HepG2 (cell line): ENCODE measurements around the gene MYO1E. TPM values are rescaled to one million over a fixed set of nuclear protein-coding genes. Genes with fewer than 3 reads are reported as not detected.

Experiments used
- DRAP1 ChIP-seq: IDR thresholded peaks from 2 replicates; pipeline ENCODE4 v1.6.1; 2016; ENCODE audit warnings: missing genetic modification reagents, missing compliant biosample characterization
- GATAD2A ChIP-seq: IDR thresholded peaks from 2 replicates; pipeline ENCODE4 v1.6.1; 2016
- GPBP1L1 ChIP-seq: sonication (generic); formaldehyde crosslinking; IDR thresholded peaks from 2 replicates; pipeline ENCODE4 v1.5.0; 2020; ENCODE audit warnings: mild to moderate bottlenecking, missing genetic modification reagents
- HDAC6 ChIP-seq: fragments of 200-600 bp; sonication (generic); IDR thresholded peaks from 2 replicates; pipeline ENCODE4 v1.7.0; 2017; ENCODE audit warnings: mild to moderate bottlenecking, antibody characterized with exemption, low read length, low read depth
- HNRNPH1 ChIP-seq: fragments of 200-400 bp; formaldehyde crosslinking; optimal IDR thresholded peaks from 2 replicates; pipeline ENCODE3; 2017; ENCODE audit warnings: mild to moderate bottlenecking, low read depth, low read length
- HNRNPK ChIP-seq: fragments of 200-400 bp; formaldehyde crosslinking; IDR thresholded peaks from 2 replicates; pipeline ENCODE4 v1.6.1; 2018; ENCODE audit warnings: low read length, low read depth, moderate library complexity, mild to moderate bottlenecking; ENCODE audit not compliant: poor library complexity, severe bottlenecking
- HOMEZ ChIP-seq: IDR thresholded peaks from 2 replicates; pipeline ENCODE4 v1.6.1; 2016; ENCODE audit warnings: low read depth
- HOXA7 ChIP-seq: sonication (generic); formaldehyde crosslinking; IDR thresholded peaks from 2 replicates; pipeline ENCODE4 v1.8.1; 2022; ENCODE audit warnings: mild to moderate bottlenecking, missing genetic modification reagents, moderate library complexity
- KDM5A ChIP-seq: fragments of 200-600 bp; sonication (generic); IDR thresholded peaks from 2 replicates; pipeline ENCODE4 v1.7.0; 2018; ENCODE audit warnings: antibody characterized with exemption, mild to moderate bottlenecking, low read length, borderline replicate concordance
- NFIC ChIP-seq: IDR thresholded peaks from 2 replicates; pipeline ENCODE4 v1.6.1; 2012; ENCODE audit warnings: mild to moderate bottlenecking, low read length, inconsistent platforms
- PBX3 ChIP-seq: sonication (generic); formaldehyde crosslinking; IDR thresholded peaks from 2 replicates; pipeline ENCODE4 v1.8.1; 2023; ENCODE audit warnings: missing genetic modification reagents, inconsistent platforms, borderline replicate concordance
- REL ChIP-seq: sonication (generic); formaldehyde crosslinking; conservative IDR thresholded peaks from 2 replicates; pipeline ENCODE4 v1.8.0; 2022; ENCODE audit warnings: mild to moderate bottlenecking, missing genetic modification reagents, moderate library complexity
- USF2 ChIP-seq, 2 experiments: sonication (generic) in 1 of 2; formaldehyde crosslinking in 1 of 2; IDR thresholded peaks; 2 replicates each; pipeline versions ENCODE4 v1.5.1 to v1.6.1; 2011 to 2020; ENCODE audit warnings: borderline replicate concordance in 1 of 2, low read depth in 1 of 2, low read length in 1 of 2, mild to moderate bottlenecking in 1 of 2, missing genetic modification reagents in 1 of 2, moderate library complexity in 1 of 2
- ZBTB4 ChIP-seq: sonication (generic); formaldehyde crosslinking; IDR thresholded peaks from 2 replicates; pipeline ENCODE4 v1.4.0; 2020; ENCODE audit warnings: missing genetic modification reagents, mild to moderate bottlenecking, borderline replicate concordance
- ZFAT ChIP-seq: sonication (generic); formaldehyde crosslinking; conservative IDR thresholded peaks from 2 replicates; pipeline ENCODE4 v1.8.1; 2023; ENCODE audit warnings: missing genetic modification reagents, inconsistent platforms
- ZFP90 ChIP-seq: sonication (generic); formaldehyde crosslinking; IDR thresholded peaks from 2 replicates; pipeline ENCODE4 v1.8.0; 2022; ENCODE audit warnings: missing genetic modification reagents, mild to moderate bottlenecking, inconsistent platforms, borderline replicate concordance
- ZNF143 ChIP-seq: sonication (generic); formaldehyde crosslinking; IDR thresholded peaks from 2 replicates; pipeline ENCODE4 v1.4.0; 2020; ENCODE audit warnings: missing genetic modification reagents
- ZNF556 ChIP-seq: sonication (generic); formaldehyde crosslinking; IDR thresholded peaks from 2 replicates; pipeline ENCODE4 v1.4.0; 2020; ENCODE audit warnings: mild to moderate bottlenecking, missing genetic modification reagents, borderline replicate concordance
- polyA plus RNA-seq, 8 experiments: library from polyadenylated mRNA; depleted of rRNA in 3 of 8; stranded (reverse) in 7 of 8; unstranded in 1 of 8; fragments of >200 nt; fragmentation: Illumina TruSeq in 4 of 8; extraction: Trizol in 4 of 8; gene quantifications; 2 replicates each; pipeline versions ENCODE4 v1.2.1 to v1.2.3, GENCODE V29; 2011 to 2016; ENCODE audit warnings: low read depth in 4 of 8, missing spikeins in 1 of 8, mixed read lengths in 1 of 8; ENCODE audit not compliant: insufficient read depth in 1 of 8
- total RNA-seq, 5 experiments: library from RNA; depleted of rRNA; stranded (reverse); fragments of >200 nt; fragmentation: Illumina TruSeq; extraction: Trizol; gene quantifications; 2 replicates each; pipeline ENCODE4 v1.2.3, GENCODE V29; 2016; ENCODE audit warnings: low read depth in 1 of 5

Gene MYO1E
- total and polyA plus RNA-seq, 2 of the 13 experiments (the other 11 are each of a cell fraction or from before 2014, with no cell fraction given): 15.7 to 25.1 TPM

GRCh38 chr15:59329570-59330350, 42.9 kb downstream of the MYO1E start (continued):
- TF ChIP-seq HNRNPH1 (no peak), ZFAT (no peak), PBX3 (CRISPR knock-in tag) (no peak), ZFP90 (CRISPR knock-in tag) (no peak), GATAD2A (CRISPR knock-in tag) (0 out of 2 replicates have a peak, but pooled peaks have one; percentile 51), NFIC (no peak), ZNF556 (CRISPR knock-in tag) (no peak), USF2 (IDR thresholded peaks at IDR 0.05; ENCODE audit: low read depth, low read length) (no peak), USF2 (CRISPR knock-in tag; IDR thresholded peaks at IDR 0.05; ENCODE audit: borderline replicate concordance) (no peak), HDAC6 (no peak), HOMEZ (CRISPR knock-in tag) (peak; percentile 77; the same call in 1 of the 2 replicates), KDM5A (no peak), ZNF143 (CRISPR knock-in tag) (peak; percentile 77), REL (CRISPR knock-in tag) (no peak), ZBTB4 (CRISPR knock-in tag) (no peak), DRAP1 (CRISPR knock-in tag) (peak; percentile 10; the same call in 1 of the 2 replicates), GPBP1L1 (CRISPR knock-in tag) (no peak), HNRNPK (no peak), HOXA7 (CRISPR knock-in tag) (no peak)
